GM21825 (cell line): ENCODE results near the gene KMO.
A peak's percentile ranks its signal among the peaks of the same experiment; 100 is the strongest.

Source experiments
- ATAC-seq: cut with Tn5 transposase; IDR thresholded peaks from one replicate; pipeline ENCODE4 v1.9.1; 2021; ENCODE audit warnings: mild to moderate bottlenecking, moderate library complexity; ENCODE audit not compliant: unreplicated experiment

KMO gene

DNA sequence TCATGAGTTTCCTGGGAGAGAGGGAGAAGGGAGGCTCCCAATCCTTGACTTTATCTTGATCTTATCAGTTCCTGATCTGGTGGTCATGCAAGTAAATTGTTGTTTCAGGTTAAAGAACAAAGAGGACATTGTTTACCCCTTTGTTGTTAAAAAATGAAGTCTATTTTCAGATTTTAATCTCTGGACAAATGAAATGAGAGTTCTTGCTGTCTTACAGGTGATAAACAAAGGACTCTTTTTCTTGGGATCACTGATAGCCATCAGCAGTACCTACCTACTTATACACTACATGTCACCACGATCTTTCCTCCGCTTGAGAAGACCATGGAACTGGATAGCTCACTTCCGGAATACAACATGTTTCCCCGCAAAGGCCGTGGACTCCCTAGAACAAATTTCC, 59.6 kb downstream of the KMO start:
- no peak for ATAC-seq

- peak; percentile 67 for ATAC-seq
Measured at GRCh38 chr1:241592273-241592958, 60.2 kb downstream of the KMO start.

GRCh38 chr1:241593186-241593585, 61.0 kb downstream of the KMO start:
- no peak for ATAC-seq

GRCh38 chr1:241596633-241597032, 64.5 kb downstream of the KMO start:
- ATAC-seq: no peak

DNA sequence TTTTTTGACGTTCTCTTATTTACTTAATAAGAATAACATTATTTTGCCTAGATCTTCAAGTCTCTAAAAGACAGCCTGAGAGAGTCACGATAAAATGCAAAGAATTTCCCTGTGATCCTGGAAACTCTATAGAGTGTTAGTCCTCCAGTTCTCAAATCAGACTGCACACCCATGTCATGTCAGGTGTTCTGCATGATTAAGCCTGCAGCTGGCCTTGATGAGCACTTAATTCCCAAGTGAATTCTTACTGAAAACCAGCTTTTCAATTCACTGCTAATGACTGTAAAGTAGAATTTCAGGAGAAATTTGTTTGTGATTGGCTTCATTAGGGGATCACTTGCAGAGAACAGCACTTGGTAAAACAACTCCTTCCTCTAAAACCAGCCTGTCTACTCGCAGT, 66.1 kb downstream of the KMO start:
- ATAC-seq: no peak

- ATAC-seq: peak; percentile 87
Measured at GRCh38 chr1:241600496-241600901, 68.3 kb downstream of the KMO start.

GRCh38 chr1:241603731-241604245, 71.6 kb downstream of the KMO start:
- ATAC-seq: no peak

GRCh38 chr1:241605146-241605805, 73.1 kb downstream of the KMO start:
- ATAC-seq: no peak

GRCh38 chr1:241606544-241606943, 74.4 kb downstream of the KMO start:
- no peak for ATAC-seq

DNA sequence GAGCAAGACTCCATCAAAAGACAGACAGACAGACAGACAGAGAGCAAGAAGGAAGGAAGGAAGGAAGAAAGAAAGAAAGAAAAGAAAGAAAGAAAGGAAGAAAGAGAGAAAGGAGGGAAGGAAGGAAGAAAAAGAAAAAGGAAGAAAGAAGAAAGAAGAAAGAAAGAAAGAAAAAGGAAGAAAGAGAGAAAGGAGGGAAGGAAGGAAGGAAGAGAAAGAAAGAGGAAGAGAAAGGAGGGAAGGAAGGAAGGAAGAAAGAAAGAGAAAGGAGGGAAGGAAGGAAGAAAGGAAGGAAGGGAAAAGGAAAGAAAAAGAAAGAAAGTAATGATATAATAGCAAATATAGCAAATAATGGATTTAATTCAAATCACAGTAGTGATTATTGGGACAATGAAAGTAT, 75.3 kb downstream of the KMO start:
- ATAC-seq: no peak

DNA sequence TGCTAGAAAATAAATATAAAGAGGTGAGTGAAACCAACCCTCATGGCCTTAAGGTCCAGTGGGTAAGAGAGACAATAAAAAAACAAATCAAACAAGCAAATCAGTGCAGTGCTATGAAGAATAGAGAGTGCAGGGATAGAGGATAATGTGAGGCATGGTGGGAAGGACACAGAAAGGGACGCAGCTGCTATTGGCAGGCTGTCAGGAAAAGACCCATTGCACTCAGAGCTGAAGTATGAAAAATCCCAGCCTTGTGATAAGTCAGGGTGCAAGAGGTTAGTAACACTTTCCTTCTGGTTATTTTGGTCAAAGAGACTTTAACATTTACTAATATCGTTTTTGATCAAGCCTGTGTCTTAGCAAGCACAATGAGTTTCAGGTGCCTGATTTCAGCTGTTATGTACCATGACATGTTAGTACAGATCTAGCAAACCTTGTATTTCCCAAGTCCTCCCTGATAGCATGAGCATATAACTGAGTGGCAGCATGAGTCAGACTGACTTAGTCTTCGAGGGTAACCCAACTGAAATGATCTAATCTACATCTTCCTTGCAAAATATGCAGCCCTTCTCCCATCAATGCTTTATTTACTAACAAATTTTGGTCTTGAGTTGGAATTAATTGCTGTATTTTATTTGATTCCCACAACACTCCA, 76.3 kb downstream of the KMO start:
- no peak for ATAC-seq

DNA sequence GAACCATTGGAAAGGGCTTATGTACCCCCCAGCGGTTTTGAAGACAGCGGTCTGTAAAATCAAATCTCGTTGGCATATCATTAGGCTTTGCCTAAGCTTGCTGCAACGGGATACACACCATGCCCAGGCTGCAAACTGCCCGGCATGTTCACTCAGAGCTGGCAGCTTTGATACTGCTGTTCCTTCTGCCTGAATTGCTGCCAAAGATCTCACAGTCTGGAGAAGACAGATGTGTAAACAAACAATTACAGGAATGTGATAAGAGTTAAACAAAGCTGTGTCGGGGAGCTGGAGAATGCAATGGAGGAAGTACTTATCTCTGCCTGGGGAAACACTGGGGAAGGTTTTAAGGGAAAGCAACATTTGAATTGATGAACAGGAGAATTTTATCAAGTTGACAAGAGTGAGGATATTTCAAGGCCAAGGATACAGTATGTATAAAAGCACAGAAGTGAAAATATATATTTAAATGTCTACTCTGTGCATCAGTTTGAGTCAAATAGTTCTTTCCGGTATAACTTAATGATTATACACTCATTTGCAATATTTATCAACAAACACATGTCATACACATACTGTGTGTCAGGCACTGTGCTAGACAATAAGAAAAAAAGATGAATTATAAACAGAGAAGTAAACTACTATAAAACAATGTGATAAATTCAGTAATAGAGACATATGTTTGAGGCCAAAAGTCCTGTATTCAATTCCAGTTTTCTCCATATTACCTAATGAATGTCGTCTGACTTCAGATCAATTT, 78.1 kb downstream of the KMO start:
- ATAC-seq: no peak

DNA sequence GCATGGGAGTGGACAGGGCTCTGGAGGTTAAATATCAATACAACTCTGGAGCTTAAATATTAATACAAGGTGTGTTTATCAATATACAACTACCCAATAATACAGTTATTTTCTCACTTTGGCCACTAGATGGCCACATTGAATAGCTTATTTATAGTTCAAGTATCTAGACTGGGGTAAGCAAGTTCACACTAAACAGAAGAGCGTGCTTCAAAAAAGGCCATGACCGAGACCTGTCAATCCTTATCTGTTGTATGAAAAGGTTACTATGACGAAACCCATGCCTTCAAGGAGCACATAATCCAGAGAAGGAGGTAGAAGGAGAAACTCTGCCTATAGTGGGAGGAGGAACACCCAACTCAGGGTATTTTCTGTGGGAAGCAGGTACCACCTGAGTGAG, 78.9 kb downstream of the KMO start:
- peak; percentile 88 for ATAC-seq

GRCh38 chr1:241611736-241612135, 79.6 kb downstream of the KMO start:
- no peak for ATAC-seq

DNA sequence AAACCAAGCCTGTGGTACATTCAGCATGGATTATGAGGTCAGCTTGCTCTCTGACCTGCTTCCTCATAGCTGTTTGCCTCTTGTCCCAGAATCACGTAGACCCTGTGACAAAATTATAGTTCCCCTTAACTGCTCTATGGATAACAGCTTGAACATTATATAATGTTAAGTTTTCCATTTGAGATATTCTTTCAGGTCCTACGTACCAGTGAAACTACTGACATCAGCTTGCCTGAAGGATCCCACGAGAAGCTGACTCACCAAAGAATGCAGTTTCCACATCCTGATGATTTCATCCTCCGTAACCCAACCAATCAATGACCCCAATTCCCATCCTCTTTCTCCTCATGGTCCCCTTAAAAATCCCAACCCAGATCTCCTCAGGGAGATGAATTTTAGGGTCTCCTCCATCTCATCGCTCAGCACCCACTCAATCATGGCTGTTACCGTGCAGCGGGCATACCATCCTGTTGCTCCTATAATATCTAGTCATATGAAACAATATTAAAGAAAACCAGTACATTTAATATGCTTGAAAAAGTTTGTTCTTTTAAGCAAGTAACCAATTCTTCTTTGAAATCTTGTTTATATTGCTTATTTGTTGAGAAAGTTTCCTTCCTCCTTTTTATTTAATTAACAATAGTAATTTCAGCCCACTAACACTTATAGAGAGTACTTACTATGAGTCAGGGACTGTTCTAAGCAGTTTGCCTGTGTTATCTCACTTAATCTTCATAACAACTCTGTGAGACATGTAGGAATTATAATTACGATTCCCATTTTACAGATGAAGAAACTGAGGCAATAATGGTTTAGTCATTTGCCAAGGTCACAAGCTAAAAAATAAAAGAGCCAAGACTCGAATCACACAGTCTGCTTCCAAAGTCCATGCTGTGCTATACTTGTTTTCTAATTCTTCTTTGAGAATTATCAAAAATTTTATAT, 80.6 kb downstream of the KMO start:
- ATAC-seq: no peak

DNA sequence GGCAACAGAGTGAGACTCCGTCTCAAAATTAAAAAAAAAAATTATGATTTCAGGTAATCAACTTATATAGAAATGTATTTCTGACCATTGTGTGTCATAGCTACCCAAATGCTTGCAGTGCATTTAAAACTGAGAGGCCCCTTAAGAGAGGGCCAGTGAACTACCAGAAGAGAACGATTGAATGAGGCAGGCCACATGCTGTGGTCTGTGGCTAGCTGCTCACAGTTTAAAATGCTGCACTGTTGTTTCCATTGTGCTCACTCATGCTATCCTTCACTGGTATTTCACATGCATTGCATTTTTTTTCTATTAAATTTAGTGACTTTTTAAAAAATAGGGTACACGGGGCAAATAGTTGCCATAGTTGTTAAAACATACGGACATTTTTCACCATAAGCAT, 82.0 kb downstream of the KMO start:
- no peak for ATAC-seq

- ATAC-seq: no peak
Measured at GRCh38 chr1:241614572-241614971, 82.4 kb downstream of the KMO start.

DNA sequence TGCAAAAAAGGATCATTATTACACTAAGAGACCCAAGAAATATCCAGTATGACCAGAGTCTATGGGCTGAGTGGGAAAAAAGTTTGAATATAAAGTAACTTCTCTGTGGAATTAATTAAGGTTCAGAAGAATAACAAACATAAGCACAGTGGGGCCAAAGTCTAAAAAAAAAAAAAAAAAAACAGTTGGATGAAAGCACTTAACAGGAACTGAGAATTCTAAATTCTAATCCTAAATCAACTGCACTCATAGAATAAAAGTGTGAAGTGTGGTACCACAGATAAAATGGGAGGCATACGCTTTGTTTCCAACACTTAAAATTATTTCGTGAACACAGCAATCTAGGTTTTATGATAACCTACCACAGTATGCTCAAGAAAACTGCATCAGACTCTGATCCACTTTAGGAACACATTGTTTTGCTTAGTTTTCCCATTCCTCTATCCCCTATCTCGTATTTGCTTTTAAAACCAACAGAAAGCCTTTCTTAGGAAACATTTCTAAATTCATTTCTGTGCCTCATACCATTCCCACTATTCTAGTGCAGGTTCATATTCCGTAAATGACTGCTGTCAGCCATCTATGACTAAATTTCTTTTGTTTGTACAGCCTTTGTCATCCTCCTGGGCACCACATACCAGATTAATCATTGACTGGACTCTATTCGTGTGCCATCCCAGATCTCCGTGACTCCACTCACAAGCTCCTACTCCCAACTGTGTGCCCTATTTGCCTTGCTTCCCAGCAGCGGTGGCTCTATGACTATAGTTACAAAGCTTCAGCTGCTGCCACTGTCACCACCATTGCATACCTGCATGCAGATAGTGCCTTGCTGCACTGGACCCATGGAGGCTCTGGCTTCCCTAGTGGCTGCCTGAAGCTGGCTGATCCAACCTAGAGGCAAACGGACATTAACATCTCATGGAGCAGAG, 83.1 kb downstream of the KMO start:
- no peak for ATAC-seq

DNA sequence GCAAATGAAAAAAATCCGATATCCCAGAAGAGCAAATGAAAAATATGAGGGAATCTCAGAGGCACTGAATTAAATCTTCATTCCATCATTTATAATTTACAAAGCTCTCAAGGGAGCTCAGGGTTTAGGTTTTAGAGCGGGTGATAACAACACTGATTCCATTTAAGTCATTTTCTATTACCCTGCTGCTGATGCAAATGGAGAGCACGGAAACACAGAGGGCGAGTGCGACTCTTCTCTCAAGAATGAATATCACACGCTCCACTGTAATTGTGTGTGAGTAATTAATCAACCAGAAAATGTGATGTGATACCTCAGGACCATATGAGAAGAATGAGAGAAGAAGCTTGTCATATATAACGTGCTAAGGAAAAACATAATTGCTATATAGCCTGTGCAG, 85.2 kb downstream of the KMO start:
- no peak for ATAC-seq
